Stimulated activated CD4-positive, alpha-beta T cell treated with anti-CD3 and anti-CD28 coated beads, TNF-alpha, amount 100 ng/mL, for 1 hour (primary cell): ENCODE measurements around the gene MTLN.
"Not testable (repeated sequence)": the region's sequence is repeated elsewhere in the genome, so short reads cannot be mapped to it uniquely, and the experiment has no call there.

Experiments used
- DNase-seq, 3 donors: peaks; one replicate each; pipeline ENCODE4 v3.0.0-alpha.2; 2020; ENCODE audit warnings: low read depth in 3 of 3, low spot score in 1 of 3

The MTLN gene, protein sequence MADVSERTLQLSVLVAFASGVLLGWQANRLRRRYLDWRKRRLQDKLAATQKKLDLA

DNA sequence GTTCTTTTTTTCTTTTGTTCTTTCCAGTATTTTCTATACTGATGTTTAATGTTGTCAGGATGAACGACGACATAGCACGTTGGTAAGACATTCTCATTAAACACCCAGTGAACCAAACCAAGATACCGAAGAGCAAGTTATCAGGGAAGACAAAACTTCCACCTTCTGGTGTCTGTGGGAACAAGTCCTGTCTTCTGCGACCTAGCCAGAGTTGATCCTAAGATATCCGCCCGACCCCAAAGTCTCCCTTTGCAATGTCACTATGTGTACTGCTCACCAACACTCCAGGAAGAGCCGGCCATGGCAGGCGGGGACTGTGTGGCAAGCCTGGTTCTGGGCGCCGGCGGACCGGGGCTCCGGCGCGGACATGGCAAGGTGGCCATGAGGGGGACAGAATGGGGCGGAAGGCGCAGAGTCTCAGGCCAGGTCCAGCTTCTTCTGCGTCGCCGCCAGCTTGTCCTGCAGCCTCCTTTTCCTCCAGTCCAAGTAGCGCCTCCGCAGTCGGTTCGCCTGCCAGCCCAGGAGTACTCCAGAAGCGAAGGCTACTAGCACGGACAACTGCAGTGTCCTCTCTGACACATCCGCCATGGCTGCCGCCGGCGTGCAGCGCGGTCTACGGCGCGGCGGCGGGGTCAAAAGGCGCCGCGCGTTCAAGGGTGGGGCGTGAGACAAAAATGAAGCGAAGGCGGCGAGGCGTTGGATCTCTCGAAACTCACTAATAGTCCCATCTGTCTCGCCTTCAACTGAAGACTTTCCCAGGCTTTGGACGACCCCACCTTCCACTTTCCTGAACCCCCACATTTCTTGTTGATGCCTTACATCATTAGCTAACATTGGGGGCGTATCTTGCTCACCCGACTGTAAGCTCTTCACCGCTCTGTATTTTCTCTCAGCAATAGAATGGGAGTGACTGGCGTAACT is at the start of gene MTLN:
Gene MTLN (minus strand): TSS at position 610 of the 921 bp plus-strand sequence. CDS start 22 bp downstream, at position 588.
- peak; percentile 17 to 49 (median 43) for DNase-seq

DNA sequence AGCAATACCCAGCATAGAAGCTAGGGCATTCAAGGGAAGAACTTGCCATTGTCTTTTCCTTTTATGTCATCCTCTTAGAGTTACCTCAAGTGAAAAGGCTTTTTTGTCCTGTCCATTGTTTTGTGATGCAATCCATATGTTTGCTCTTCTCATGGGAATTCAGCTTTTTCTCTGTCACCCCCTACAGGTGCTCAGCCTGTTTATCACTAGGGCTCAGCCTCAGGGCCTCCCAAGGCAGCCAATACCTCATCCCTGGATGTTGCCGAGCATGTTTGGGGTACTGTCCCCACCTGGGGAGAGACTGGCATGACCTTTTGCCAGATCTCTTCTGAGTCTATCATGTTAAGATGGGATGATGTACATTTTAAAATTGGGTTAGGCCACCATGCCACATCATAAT is 49.6 kb upstream of the MTLN start:
- not testable (repeated sequence) for DNase-seq

DNA sequence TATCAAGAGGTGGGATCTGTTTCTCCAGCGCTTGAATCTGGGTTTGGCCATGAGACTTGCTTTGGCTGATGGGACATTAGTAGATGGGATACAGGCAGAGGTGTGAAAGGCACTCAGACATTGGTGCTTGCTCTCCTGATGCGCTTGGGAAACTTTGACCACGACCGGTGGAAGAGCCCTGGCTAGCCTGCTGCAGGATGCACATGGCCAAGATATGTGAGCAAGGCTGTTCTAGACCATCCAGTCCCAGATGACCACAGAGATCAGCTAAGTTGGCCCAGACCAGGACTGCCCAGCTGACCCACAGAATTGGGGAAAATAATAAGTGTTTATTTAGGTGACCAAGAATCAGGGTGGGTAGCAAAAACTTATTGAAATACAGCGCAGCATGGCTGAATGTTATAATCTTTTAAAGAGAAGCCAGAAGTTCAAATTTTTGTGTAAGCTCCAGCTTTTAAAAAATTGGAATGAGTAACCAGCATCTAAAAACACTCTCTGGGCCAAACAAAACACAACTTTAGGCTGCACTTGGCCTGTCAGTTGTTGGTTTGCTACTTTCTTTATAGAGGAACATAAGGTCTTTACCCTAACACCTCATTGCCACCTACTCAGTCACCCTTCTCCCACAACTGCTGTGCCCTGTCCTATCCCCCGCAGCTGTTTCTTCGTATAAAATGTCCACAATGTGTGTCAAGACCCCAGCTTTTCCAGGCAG is 35.9 kb upstream of the MTLN start:
- DNase-seq: not testable (repeated sequence)

DNA sequence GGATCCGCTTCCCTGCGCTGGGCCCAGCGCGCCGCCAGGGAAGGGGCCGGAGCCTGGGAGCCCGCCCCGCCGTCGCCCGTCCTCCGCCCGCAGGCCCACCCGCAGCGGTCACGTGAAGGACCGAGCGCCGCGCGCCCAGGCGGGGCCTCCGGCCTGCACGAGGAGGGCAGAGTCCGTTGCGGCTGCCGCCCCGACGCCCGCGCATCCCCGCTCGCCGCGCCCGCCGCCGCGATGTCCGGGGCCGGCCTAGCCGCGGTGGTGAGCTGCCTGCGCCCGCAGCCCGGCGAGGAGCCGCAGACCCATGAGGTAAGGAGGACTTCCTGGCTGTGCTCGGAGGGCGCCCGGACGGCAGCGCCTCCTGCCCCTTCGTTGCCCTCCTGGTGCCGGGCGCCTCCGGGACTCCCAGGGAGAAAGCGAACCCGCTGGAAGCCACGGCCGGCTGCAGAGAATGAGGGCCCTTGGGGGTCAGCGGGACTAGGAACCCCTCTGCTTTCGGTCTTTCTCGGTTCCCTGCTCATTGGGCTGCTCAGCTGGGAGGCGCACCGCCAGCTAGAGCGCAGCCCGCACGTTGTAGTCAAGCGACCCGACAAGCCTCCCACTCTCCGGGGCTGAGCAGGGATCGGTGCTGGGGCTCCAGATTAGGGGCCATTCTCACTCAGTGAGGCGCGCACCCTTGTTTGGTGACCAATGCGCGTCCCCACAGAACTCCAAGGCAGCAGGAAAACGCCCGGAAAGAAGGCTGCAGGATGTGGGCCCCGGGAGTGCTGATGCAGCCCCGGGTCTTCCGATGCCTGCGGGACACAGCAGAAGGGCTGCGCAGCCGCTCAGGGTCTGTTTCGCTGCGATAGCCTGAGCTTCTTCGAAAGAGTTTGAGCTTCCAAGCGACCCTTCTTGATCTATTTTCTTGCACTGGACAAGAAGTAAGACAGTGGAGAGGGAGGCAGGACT is 33.4 kb upstream of the MTLN start:
- DNase-seq: not testable (repeated sequence)

DNA sequence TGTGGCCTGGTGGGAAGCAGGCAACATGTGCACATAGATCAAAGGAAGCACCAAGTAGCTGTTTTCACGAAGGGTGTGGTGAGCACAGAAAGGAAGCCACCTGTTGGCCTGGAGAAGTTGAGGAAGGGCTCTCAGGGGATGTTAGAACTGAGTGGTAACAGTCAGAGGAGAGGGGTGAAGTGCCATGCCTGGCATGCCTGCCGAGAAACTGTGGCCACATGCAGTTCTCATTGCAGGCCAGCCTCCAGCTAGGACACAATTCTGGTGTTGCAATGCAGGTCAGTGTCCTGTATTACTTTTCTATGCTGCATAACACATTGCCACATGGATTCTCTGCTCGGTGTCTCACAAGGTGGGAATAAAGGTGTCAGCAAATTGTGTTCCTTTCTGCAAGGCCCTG is 30.9 kb upstream of the MTLN start:
- not testable (repeated sequence) for DNase-seq

DNA sequence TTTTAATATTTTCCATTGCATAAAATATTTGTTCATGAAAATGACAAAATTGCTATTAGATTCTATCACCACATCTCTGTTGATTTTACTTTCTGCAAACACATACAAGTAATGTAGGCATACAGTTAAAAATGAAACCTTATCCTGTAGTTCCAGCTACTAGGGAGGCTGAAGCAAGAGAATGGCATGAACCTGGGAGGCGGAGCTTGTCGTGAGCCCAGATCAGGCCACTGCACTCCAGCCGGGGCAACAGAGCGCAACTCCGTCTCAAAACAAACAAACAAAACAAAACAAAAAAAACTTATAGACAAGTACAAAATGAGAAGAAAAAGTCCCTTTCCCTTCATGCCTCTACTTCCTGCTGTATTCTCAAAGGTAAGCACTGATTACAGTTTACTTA is 22.2 kb upstream of the MTLN start:
- DNase-seq: not testable (repeated sequence)

DNA sequence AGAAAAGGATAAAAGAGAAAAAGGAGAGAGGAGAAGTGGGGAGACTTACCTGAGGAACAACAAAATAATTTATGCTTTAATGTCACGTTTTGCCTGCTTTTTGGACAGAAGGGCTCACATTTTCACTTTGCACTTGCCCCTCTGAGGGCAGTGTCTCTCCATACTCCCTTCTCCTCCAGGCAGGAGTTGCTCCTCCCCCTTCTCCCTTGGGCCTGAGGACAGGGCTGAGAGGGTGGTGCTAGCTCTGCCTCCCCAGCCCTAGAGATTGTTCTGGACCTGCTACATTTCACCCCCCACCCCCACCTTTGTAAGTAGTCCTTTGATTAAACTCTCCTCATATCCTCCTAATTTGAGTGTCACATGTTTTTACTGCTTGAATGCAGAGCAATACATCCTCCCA is 17.5 kb upstream of the MTLN start:
- not testable (repeated sequence) for DNase-seq

DNA sequence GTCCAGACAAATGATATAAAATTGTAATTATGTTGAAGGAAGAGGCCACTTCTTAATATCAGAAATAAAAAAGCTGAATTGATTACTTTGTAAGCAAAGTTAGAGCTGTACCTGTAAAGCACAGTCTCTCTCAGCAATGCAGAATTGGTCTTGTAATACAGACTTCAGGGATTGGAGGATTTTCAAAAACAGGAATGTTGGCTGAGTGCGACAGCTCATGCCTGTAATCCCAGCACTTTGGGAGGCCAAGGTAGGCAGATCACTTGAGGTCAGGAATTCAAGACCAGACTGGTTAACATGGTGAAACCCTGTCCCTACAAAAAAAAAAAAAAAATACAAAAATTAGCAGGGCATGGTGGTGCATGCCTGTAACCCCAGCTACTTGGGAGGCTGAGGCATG is 10.3 kb upstream of the MTLN start:
- DNase-seq: not testable (repeated sequence)

DNA sequence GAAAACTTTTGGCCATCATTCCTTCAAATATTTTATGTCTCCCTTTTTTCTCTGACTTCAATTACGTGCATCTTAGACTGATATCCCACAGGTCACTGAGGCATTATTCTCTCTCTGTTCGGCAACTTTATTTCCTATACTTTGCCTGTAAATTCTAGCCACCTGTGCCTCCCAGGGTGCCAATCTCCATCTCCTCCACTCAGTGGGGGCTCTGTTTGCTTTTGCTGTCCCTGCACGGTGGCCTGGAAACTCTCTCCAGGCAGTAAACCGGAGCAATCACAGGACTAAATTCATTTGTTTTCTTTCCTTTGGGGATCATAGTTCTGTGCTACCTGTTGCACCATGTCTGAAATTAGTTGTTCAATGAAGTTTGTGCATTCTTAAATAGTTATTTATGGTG is 9.6 kb upstream of the MTLN start:
- no peak for DNase-seq

DNA sequence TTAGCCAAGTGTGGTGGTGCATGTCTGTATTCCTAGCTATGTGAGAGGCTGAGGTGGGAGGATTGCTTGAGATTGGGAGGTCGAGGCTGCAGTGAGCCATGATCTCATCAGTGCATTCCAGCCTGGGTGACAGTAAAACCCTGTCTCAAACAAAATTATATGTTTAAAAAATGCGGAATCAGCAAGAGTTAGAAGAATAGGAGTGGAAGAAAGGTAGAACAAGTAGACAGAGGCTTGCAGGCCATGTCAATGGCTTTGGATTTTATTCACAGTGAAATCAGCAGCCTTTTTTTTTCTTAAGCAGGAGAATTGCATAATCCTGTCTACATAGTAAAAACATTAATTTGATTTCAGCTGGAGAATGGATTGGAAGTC is 7.8 kb upstream of the MTLN start:
- no peak for DNase-seq

DNA sequence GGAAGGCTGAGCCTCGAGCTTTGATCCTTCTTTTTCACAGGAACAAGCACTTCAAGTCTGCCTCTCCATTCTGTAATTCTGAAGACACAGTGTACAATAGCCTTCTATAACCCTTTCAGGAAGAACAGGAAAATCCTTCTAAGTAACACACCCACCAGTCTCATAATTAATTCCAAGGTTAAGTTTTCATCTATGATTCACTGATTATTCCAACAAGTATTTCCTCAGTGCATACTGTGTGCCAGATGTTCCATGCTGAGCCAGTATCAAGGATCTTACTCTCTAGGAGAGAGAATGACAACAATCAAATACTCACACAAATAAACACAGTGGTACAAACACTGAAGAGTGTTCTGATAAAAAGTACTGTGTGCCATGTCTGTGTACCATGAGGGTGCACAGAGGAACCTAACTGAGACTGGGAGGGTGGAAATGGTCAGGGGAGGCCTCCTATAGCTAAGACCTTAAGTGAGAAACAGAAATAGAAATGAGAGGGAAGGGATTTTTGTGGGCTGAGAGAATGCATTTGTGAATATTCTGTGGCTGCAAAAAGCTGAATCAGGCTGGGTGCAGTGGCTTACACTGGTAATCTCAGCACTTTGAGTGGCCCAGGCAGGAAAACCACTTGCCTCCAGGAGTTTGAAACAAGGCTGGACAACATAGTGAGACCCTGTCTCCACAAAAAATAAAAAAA is 7.3 kb upstream of the MTLN start:
- no peak for DNase-seq

DNA sequence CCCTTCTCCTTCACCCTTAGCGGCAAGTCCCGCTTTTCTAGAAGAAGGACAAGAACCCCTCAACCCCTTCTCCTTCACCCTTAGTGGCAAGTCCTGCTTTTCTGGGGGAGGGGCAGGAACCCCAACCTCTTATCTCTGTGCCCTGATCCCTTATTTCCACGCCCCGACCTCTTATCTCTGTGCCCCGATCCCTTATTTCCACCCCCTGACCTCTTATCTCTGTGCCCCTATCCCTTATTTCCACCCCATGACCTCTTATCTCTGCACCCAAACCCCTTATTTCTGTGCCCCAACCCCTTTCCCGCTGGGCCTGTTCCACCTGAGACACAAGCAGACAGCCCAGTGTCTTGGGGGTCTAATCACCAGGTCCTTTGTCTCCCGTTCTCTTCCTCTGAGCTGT is 6.5 kb upstream of the MTLN start:
- DNase-seq: not testable (repeated sequence)

DNA sequence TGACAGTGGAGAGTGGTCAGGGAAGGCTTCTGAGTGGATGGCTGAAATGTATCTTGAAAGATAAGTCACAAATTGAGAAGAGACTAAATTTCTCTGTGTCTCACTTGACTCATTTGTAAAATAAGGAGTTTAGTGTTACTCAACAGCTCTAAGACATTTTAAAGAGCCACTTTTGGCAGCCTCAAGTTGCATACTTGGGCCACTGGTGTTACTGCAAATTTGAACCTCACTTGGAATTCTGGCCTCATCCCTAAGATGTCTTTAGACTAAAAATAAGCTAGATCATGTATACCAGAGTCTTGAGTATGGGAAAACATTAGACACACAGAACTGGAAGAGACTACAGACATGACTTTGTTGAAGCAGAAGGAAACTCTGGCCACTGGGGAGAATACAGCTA is 4.5 kb upstream of the MTLN start:
- no peak for DNase-seq

DNA sequence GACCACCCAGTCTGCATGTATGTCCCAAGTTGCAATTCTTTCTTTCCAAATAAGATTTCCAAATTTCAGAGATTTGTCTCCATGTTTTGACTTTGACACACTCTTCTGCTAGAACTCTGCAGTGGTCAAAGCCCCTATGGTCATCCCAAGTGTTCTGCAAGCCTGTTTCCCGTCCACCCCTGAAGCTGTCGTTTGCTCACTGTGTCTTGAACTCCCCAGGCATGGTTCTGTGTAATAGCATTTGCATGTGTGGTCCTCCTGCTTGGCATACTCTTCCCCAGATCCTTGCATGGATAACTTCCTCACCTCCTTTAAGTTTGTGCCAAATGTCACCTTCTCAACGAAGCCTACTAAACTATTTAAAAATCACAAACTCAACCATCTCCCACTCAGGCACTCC is 3.9 kb upstream of the MTLN start:
- DNase-seq: no peak

DNA sequence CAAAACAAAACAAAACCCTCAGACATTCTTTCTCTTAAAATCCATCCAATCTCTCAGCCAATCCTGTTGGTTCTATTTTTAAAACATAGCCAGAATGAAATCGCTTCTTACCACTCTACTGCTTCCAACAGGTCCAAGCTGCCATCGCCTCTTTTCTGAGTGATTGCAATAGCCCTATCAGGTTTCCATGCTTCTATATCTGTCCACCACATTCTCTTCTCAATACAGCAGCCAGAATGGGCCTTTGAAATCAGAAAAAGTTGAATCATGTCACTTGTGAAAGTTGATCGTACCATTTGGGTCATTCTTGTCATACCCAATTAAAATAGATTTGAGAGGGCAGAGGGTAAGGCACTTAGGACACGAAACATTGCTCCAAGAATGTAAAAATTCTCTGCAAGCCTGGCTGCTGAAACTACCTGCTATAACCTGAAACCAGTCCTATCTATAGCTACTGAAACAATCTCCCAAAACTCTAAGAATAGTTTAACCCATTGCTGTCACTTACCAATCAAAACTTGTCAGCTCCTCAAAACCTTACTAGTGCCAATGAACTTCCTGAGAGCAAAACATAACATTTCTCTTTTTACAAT is 3.3 kb upstream of the MTLN start:
- no peak for DNase-seq

DNA sequence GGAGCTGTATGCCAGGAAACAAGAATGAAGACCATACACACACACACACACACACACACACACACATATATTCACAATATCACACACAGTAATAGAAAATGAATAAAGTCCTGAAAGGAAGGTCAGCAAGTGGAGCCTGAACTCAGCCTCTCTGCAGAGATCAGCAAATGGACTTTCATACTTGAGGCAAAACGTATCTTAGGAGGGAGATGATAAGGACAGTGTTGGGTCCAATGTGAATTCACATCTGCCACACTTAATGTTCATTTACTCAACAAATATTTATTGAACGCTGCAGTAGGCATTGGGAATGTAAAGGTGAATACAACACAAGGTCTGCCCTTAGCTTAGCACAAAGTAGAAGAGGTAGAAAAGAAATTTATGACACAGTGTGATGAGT is 2.7 kb upstream of the MTLN start:
- DNase-seq: no peak

DNA sequence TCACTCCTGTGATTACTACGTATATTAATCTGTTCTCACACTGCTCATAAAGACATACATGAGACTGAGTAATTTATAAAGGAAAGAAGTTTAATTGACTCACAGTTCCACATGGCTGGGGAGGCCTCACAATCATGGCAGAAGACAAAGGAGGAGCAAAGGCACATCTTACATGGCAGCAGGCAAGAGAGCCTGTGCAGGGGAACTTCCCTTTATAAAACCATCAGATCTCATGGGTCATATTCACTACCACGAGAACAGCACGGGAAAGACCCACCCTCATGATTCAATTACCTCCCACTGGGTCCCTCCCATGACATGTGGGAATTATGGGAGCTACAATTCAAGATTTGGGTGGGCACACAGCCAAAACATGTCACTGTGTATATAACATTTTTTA is 1.2 kb upstream of the MTLN start:
- not testable (repeated sequence) for DNase-seq

DNA sequence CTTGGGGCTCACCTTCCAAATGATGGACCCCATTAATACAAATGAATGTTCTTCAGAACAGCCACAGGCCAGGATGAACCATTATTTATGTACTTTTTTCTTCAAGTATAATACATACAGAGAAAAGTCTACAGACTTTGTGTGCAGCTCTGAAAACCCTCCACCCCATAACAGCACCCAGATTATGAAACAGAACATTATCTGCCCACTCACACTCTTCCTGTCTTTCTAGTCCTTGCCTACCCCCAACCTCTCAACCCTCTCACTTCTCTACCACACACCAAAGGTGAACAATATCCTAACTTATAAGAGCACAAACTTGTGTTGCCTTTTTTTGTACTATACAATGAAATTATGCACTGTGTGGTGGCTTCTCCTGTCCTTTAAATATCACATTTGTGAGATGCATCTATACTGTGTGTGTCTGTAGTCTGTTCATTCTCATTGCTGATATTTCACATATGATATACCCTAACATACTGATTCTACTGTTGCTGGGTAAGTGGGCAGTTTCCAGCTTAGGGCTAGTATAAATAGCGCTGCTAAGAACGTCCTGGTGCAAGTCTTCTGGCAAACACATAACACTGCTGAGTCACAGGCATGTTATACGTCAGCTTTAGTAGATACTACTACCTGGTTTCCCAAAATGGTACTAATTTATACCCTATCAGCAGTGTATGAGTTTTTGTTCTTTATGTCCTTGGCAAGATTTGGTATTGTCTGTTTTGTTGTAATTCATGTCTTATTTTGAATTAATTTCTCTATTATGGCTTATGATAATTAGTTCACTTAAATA is 6.5 kb downstream of the MTLN start:
- DNase-seq: no peak
